ENCODE measurements around the gene NRXN3. TPM values are rescaled to one million over a fixed set of nuclear protein-coding genes. Genes with fewer than 3 reads are reported as not detected.
A peak's percentile ranks its signal among the peaks of the same experiment; 100 is the strongest.
"Not testable (repeated sequence)": the region's sequence is repeated elsewhere in the genome, so short reads cannot be mapped to it uniquely, and the experiment has no call there.

Gene NRXN3
- total RNA-seq, 2 donors from 2014 or later = 1.6 to 1.9 TPM

- DNase-seq (no peak), ATAC-seq (no peak)
- intact Hi-C loops (cut with DNase I) = no loop called here
Observed at GRCh38 chr14:78512021-78512420, 341.8 kb downstream of the NRXN3 start.

- intact Hi-C loops (cut with DNase I) = no loop called here
- DNase-seq = peak; percentile 27
- ATAC-seq = no peak
Observed at GRCh38 chr14:78519863-78520262, 349.7 kb downstream of the NRXN3 start.

GRCh38 chr14:78524196-78524595, 354.0 kb downstream of the NRXN3 start:
- ATAC-seq (no peak), DNase-seq (no peak)
- intact Hi-C loops (cut with DNase I) = no loop called here

GRCh38 chr14:78524766-78525165, 354.6 kb downstream of the NRXN3 start:
- intact Hi-C loops (cut with DNase I) = no loop called here
- DNase-seq (no peak), ATAC-seq (no peak)

GRCh38 chr14:78530078-78530477, 359.9 kb downstream of the NRXN3 start:
- no peak for ATAC-seq
- intact Hi-C loops (cut with DNase I) = no loop called here
- no peak for DNase-seq

GRCh38 chr14:78534141-78534540, 364.0 kb downstream of the NRXN3 start:
- ATAC-seq = no peak
- no peak for DNase-seq
- intact Hi-C loops (cut with DNase I) = no loop called here

GRCh38 chr14:78535041-78535440, 364.9 kb downstream of the NRXN3 start:
- DNase-seq (no peak), ATAC-seq (no peak)
- intact Hi-C loops (cut with DNase I) = no loop called here

GRCh38 chr14:78541788-78542187, 371.6 kb downstream of the NRXN3 start:
- ATAC-seq; intact Hi-C loops (cut with DNase I): not testable (repeated sequence)

GRCh38 chr14:78543433-78543832, 373.3 kb downstream of the NRXN3 start:
- no peak for DNase-seq
- intact Hi-C loops (cut with DNase I) = no loop called here
- ATAC-seq = no peak

More at GRCh38 chr14:78541788-78542187, 371.6 kb downstream of the NRXN3 start:
- DNase-seq = not testable (repeated sequence)

- intact Hi-C loops (cut with DNase I) = loop anchor here (10.0 kb wide), 2 partner anchors 106 to 906 kb away; no protein-coding TSS in a partner anchor
- DNase-seq = no peak
- ATAC-seq = no peak
Observed at GRCh38 chr14:78561074-78561473, 390.9 kb downstream of the NRXN3 start.

GRCh38 chr14:78566026-78566858, 396.1 kb downstream of the NRXN3 start:
- DNase-seq (peak; percentile 73), ATAC-seq (peak; percentile 97 to 98)
- intact Hi-C loops (cut with DNase I) = loop anchor here (2.0 to 10.0 kb wide), 6 partner anchors 111 to 911 kb away; no protein-coding TSS in a partner anchor

GRCh38 chr14:78566859-78567172, 396.6 kb downstream of the NRXN3 start:
- intact Hi-C loops (cut with DNase I) = loop anchor here (2.0 to 10.0 kb wide), 6 partner anchors 112 to 912 kb away; no protein-coding TSS in a partner anchor
- ATAC-seq (no peak), DNase-seq (no peak)

- DNase-seq (no peak), ATAC-seq (no peak)
- intact Hi-C loops (cut with DNase I) = loop anchor here (2.0 to 10.0 kb wide), 6 partner anchors 113 to 913 kb away; no protein-coding TSS in a partner anchor
Observed at GRCh38 chr14:78567343-78567742, 397.2 kb downstream of the NRXN3 start.

GRCh38 chr14:78573736-78574135, 403.6 kb downstream of the NRXN3 start:
- ATAC-seq; DNase-seq; intact Hi-C loops (cut with DNase I): not testable (repeated sequence)

GRCh38 chr14:78576437-78577166, 406.4 kb downstream of the NRXN3 start:
- intact Hi-C loops (cut with DNase I) = no loop called here

GRCh38 chr14:78581229-78581628, 411.1 kb downstream of the NRXN3 start:
- intact Hi-C loops (cut with DNase I) = no loop called here
- DNase-seq (no peak), ATAC-seq (no peak)

More at GRCh38 chr14:78576437-78577166, 406.4 kb downstream of the NRXN3 start:
- ATAC-seq (peak in 1 of 2 donors; percentile 34), DNase-seq (no peak)

GRCh38 chr14:78586681-78587080, 416.5 kb downstream of the NRXN3 start:
- intact Hi-C loops (cut with DNase I) = no loop called here
- DNase-seq (no peak), ATAC-seq (no peak)

- intact Hi-C loops (cut with DNase I) = no loop called here
- no peak for DNase-seq
- no peak for ATAC-seq
Observed at GRCh38 chr14:78588906-78589305, 418.7 kb downstream of the NRXN3 start.

GRCh38 chr14:78592616-78593219, 422.5 kb downstream of the NRXN3 start:
- intact Hi-C loops (cut with DNase I) = no loop called here
- no peak for ATAC-seq
- DNase-seq = no peak

- intact Hi-C loops (cut with DNase I) = no loop called here
- no peak for ATAC-seq
- no peak for DNase-seq
Observed at GRCh38 chr14:78593949-78594348, 423.8 kb downstream of the NRXN3 start.
